T-cell (primary cell): ENCODE data around the gene SLAMF8. TPM values are rescaled to one million over a fixed set of nuclear protein-coding genes. Genes with fewer than 3 reads are reported as not detected.

Experiments
- ATAC-seq, 4 experiments: fragments of 200-7000 bp in 3 of 4; fragments of 150-1000 bp in 1 of 4; cut with Tn5 transposase; replicated peaks in 1 of 4; 1 replicate in 3 of 4; 2 replicates in 1 of 4; pipeline ENCODE4 v1.10.0; 2021; ENCODE audit warnings: moderate library complexity in 3 of 4, mild to moderate bottlenecking in 2 of 4, moderate number of reproducible peaks in 1 of 4
- CTCF ChIA-PET, 2 donors: fragments of 300-600 bp; sonication (Branson Sonifier 250); formaldehyde crosslinking; loops; one replicate each; lab custom pipeline; 2022; ENCODE audit warnings: antibody characterized with exemption in 2 of 2; lab: Charles Lee
- POLR2A ChIA-PET, 2 donors: fragments of 300-600 bp; sonication (Branson Sonifier 250); formaldehyde crosslinking; loops; one replicate each; lab custom pipeline; 2022; ENCODE audit warnings: antibody characterized with exemption in 2 of 2; lab: Charles Lee
- DNase-seq, 35 experiments: peaks; one replicate each; pipeline versions ENCODE4 v3.0.0 to v3.0.0-alpha.2; 2013 to 2023
- H3K27ac ChIP-seq: one replicate; pipeline ENCODE4 v1.5.1; 2013; ENCODE audit warnings: low read length
- H3K27me3 ChIP-seq, 2 experiments: replicated peaks in 1 of 2; 1 replicate in 1 of 2; 2 replicates in 1 of 2; pipeline versions ENCODE4 v1.6.1 to v1.7.0; 2013; ENCODE audit warnings: low read length in 1 of 2, mixed read lengths in 1 of 2; ENCODE audit not compliant: control insufficient read depth in 2 of 2, insufficient read depth in 2 of 2; ENCODE audit errors: extremely low read depth in 1 of 2
- H3K36me3 ChIP-seq, 2 donors: 1 replicate in 1 of 2; 2 replicates in 1 of 2; pipeline versions ENCODE4 v1.6.1 to v1.7.0; 2013; ENCODE audit warnings: low read length in 1 of 2; ENCODE audit not compliant: control insufficient read depth in 2 of 2, insufficient read depth in 1 of 2; ENCODE audit errors: extremely low read depth in 1 of 2
- H3K4me1 ChIP-seq, 2 experiments: 1 replicate in 1 of 2; 2 replicates in 1 of 2; pipeline versions ENCODE4 v1.6.1 to v1.7.0; 2013; ENCODE audit warnings: low read length in 2 of 2, mixed read lengths in 1 of 2; ENCODE audit not compliant: insufficient read depth in 2 of 2, control insufficient read depth in 1 of 2; ENCODE audit errors: extremely low read depth in 1 of 2
- H3K4me3 ChIP-seq, 2 donors: 1 replicate in 1 of 2; 2 replicates in 1 of 2; pipeline versions ENCODE4 v1.5.1 to v1.7.0; 2013; ENCODE audit warnings: mild to moderate bottlenecking in 2 of 2, low read length in 1 of 2, moderate library complexity in 1 of 2; ENCODE audit not compliant: control insufficient read depth in 1 of 2; ENCODE audit errors: extremely low read depth in 1 of 2
- H3K9me3 ChIP-seq: 2 replicates; pipeline ENCODE4 v1.7.0; 2013
- H3K27ac Mint-ChIP-seq, 2 donors: one replicate each; pipeline ENCODE4 v1.8.0; 2020 to 2021; ENCODE audit warnings: mild to moderate bottlenecking in 2 of 2, mixed read lengths in 2 of 2
- H3K27me3 Mint-ChIP-seq, 2 donors: one replicate each; pipeline ENCODE4 v1.8.0; 2021 to 2022; ENCODE audit warnings: mixed read lengths in 2 of 2
- H3K36me3 Mint-ChIP-seq: one replicate; pipeline ENCODE4 v1.8.0; 2021; ENCODE audit warnings: mixed read lengths
- H3K4me1 Mint-ChIP-seq, 3 donors: one replicate each; pipeline ENCODE4 v1.8.0; 2020 to 2022; ENCODE audit warnings: mixed read lengths in 3 of 3, mild to moderate bottlenecking in 1 of 3
- H3K4me3 Mint-ChIP-seq, 3 donors: one replicate each; pipeline ENCODE4 v1.8.0; 2020 to 2022; ENCODE audit warnings: mild to moderate bottlenecking in 3 of 3, mixed read lengths in 3 of 3, moderate library complexity in 3 of 3
- H3K9me3 Mint-ChIP-seq, 3 donors: one replicate each; pipeline ENCODE4 v1.8.0; 2020 to 2022; ENCODE audit warnings: mixed read lengths in 3 of 3
- WGBS: methylation state at CpG from one replicate; pipeline ENCODE4 v1.1.5; 2013; ENCODE audit warnings: missing lambda C conversion rate; ENCODE audit not compliant: insufficient coverage; 5-methylcytosine and 5-hydroxymethylcytosine counted together
- total RNA-seq, 35 experiments: library from RNA in 6 of 35; stranded (reverse) in 6 of 35; fragments of 120-200 nt in 1 of 35; gene quantifications; one replicate each; pipeline versions ENCODE4 v1.2.1 to v1.2.4 and lab custom pipeline; 2013 to 2026

SLAMF8 gene
- total RNA-seq, 5 donors from 2014 or later (not counting 1 experiment from before 2014, with no cell fraction given) = 0.41 to 1.0 (median 0.69) TPM; not detected in 1

- Mint-ChIP-seq H3K4me3 (no peak overlapping the region), H3K9me3 (no peaks in the 10 kb centered on the region), H3K4me1 (peaks cover 23 to 47% (median 41%) of the 10 kb centered on the region in 3 donors), H3K27me3 (no peaks in the 10 kb centered on the region), H3K36me3 (no peaks in the 10 kb centered on the region), H3K27ac (no peak overlapping the region)
- DNase-seq (no peak), ATAC-seq (no peak)
- no CpG with 5 or more reads among the region's 1 CpG for WGBS
- POLR2A ChIA-PET = no interaction called here
- no peak overlapping the region for H3K27ac ChIP-seq
- H3K36me3 ChIP-seq = no peaks in the 10 kb centered on the region
- CTCF ChIA-PET = no interaction called here
- no peak overlapping the region for H3K4me3 ChIP-seq
- H3K27me3 ChIP-seq = no peaks in the 10 kb centered on the region
- no peaks in the 10 kb centered on the region for H3K9me3 ChIP-seq
- peaks cover 7 to 16% of the 10 kb centered on the region in 2 experiments for H3K4me1 ChIP-seq
Observed at GRCh38 chr1:159783724-159784123, 42.9 kb upstream of the SLAMF8 start.

- no peak for DNase-seq
- Histone ChIP-seq H3K4me1 (peaks cover 0 to 5% of the 10 kb centered on the region in 2 experiments), H3K36me3 (no peaks in the 10 kb centered on the region), H3K9me3 (no peaks in the 10 kb centered on the region), H3K4me3 (no peak overlapping the region), H3K27ac (no peak overlapping the region), H3K27me3 (no peaks in the 10 kb centered on the region)
- ChIA-PET CTCF (interaction anchor here in 1 of 2 donors (0.6 kb wide), 1 partner anchor 153 kb away, joined by 3 read pairs; no protein-coding TSS in a partner anchor), POLR2A (interaction anchor here in 1 of 2 donors (0.6 kb wide), 1 partner anchor 159 kb away, joined by 3 read pairs; no protein-coding TSS in a partner anchor)
- Mint-ChIP-seq H3K4me3 (no peak overlapping the region), H3K4me1 (peaks cover 10 to 26% (median 18%) of the 10 kb centered on the region in 3 donors), H3K36me3 (no peaks in the 10 kb centered on the region), H3K27ac (no peak overlapping the region), H3K9me3 (no peaks in the 10 kb centered on the region), H3K27me3 (peaks cover 9 to 10% of the 10 kb centered on the region in 2 donors)
- no peak for ATAC-seq
- WGBS = 80% methylated on average over 1 of the region's 3 CpGs
Observed at GRCh38 chr1:159786465-159786864, 40.2 kb upstream of the SLAMF8 start.

- no peaks in the 10 kb centered on the region for H3K36me3 Mint-ChIP-seq
- Histone ChIP-seq H3K36me3 (no peaks in the 10 kb centered on the region), H3K9me3 (no peaks in the 10 kb centered on the region), H3K27ac (no peak overlapping the region), H3K4me3 (no peak overlapping the region), H3K27me3 (peaks cover 0 to 1% of the 10 kb centered on the region in 2 experiments), H3K4me1 (peaks cover 0 to 1% of the 10 kb centered on the region in 2 experiments)
- no peak for ATAC-seq
- 78% methylated on average over 1 of the region's 3 CpGs for WGBS
- no peak for DNase-seq
- no peak overlapping the region for H3K4me3 Mint-ChIP-seq
- peaks cover 9 to 10% of the 10 kb centered on the region in 2 donors for H3K27me3 Mint-ChIP-seq
- H3K4me1 Mint-ChIP-seq = peaks cover 5 to 21% (median 13%) of the 10 kb centered on the region in 3 donors
- no peaks in the 10 kb centered on the region for H3K9me3 Mint-ChIP-seq
- CTCF ChIA-PET = interaction anchor here in 1 of 2 donors (0.6 kb wide), 1 partner anchor 152 kb away, joined by 3 read pairs; no protein-coding TSS in a partner anchor
- H3K27ac Mint-ChIP-seq = no peak overlapping the region
- POLR2A ChIA-PET = no interaction called here
Observed at GRCh38 chr1:159786966-159787365, 39.7 kb upstream of the SLAMF8 start.

- ATAC-seq (peak in 1 of 4 experiments; percentile 19), DNase-seq (peak in 1 of 35 experiments; percentile 49)
- H3K9me3 Mint-ChIP-seq = no peaks in the 10 kb centered on the region
- no peak overlapping the region for H3K4me3 Mint-ChIP-seq
- H3K27ac Mint-ChIP-seq = no peak overlapping the region
- peaks cover 0 to 15% of the 10 kb centered on the region in 2 experiments for H3K27me3 ChIP-seq
- H3K27ac ChIP-seq = no peak overlapping the region
- H3K36me3 ChIP-seq = no peaks in the 10 kb centered on the region
- no peaks in the 10 kb centered on the region for H3K36me3 Mint-ChIP-seq
- H3K27me3 Mint-ChIP-seq = peaks cover 14% of the 10 kb centered on the region in 2 donors
- H3K4me1 ChIP-seq = no peaks in the 10 kb centered on the region
- H3K9me3 ChIP-seq = no peaks in the 10 kb centered on the region
- H3K4me3 ChIP-seq = no peak overlapping the region
- ChIA-PET POLR2A (interaction anchor here in 1 of 2 donors (0.5 kb wide), 1 partner anchor 108 kb away, joined by 3 read pairs; no protein-coding TSS in a partner anchor), CTCF (interaction anchor here in 1 of 2 donors (0.8 to 1.4 kb wide), 3 partner anchors 9 to 133 kb away, joined by 3 to 5 read pairs (median 4); partner anchors contain the start of gene DUSP23)
- H3K4me1 Mint-ChIP-seq = peaks cover 0 to 5% (median 4%) of the 10 kb centered on the region in 3 donors
- 13% methylated on average over 1 of the region's 2 CpGs for WGBS
Observed at GRCh38 chr1:159790237-159790917, 36.3 kb upstream of the SLAMF8 start.

GRCh38 chr1:159791031-159791430 lies 35.6 kb upstream of the SLAMF8 start:
- no peaks in the 10 kb centered on the region for H3K4me1 Mint-ChIP-seq
- no CpG with 5 or more reads among the region's 3 CpGs for WGBS
- Histone ChIP-seq H3K36me3 (no peaks in the 10 kb centered on the region), H3K27me3 (peaks cover 0 to 15% of the 10 kb centered on the region in 2 experiments), H3K27ac (no peak overlapping the region), H3K4me3 (no peak overlapping the region), H3K9me3 (no peaks in the 10 kb centered on the region), H3K4me1 (no peaks in the 10 kb centered on the region)
- H3K9me3 Mint-ChIP-seq = no peaks in the 10 kb centered on the region
- H3K27ac Mint-ChIP-seq = no peak overlapping the region
- ChIA-PET POLR2A (no interaction called here), CTCF (no interaction called here)
- H3K27me3 Mint-ChIP-seq = peaks cover 14% of the 10 kb centered on the region in 2 donors
- DNase-seq (no peak), ATAC-seq (no peak)
- H3K36me3 Mint-ChIP-seq = no peaks in the 10 kb centered on the region
- no peak overlapping the region for H3K4me3 Mint-ChIP-seq

GRCh38 chr1:159791461-159791860 lies 35.2 kb upstream of the SLAMF8 start:
- Histone ChIP-seq H3K4me1 (no peaks in the 10 kb centered on the region), H3K27ac (no peak overlapping the region), H3K9me3 (no peaks in the 10 kb centered on the region), H3K4me3 (no peak overlapping the region), H3K36me3 (no peaks in the 10 kb centered on the region), H3K27me3 (peaks cover 0 to 15% of the 10 kb centered on the region in 2 experiments)
- Mint-ChIP-seq H3K36me3 (no peaks in the 10 kb centered on the region), H3K4me1 (no peaks in the 10 kb centered on the region), H3K9me3 (no peaks in the 10 kb centered on the region), H3K27ac (no peak overlapping the region), H3K4me3 (no peak overlapping the region), H3K27me3 (peaks cover 14% of the 10 kb centered on the region in 2 donors)
- POLR2A ChIA-PET = no interaction called here
- ATAC-seq = no peak
- CTCF ChIA-PET = no interaction called here
- WGBS = 33% methylated on average over 3 of the region's 3 CpGs
- DNase-seq = no peak
